ENCODE data around the gene PDE1A.

DNA sequence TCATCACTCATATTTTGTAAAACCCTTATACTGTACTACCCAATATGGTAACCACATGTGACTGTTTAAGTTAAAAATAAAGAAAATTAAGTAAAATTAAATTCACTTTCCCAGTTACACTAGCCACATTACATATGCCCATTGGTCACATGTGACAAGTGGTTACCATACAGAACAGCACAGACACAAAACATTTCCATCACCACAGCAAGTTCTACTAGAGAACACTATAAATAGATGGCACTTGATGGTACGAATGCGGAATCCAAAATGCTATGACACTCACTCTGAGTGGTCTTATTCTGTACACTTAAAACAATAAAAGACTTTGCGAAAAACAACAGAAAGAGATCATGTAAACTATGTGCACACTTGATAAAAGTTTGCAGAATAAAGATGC, 202.2 kb downstream of the PDE1A start:
- no peak for TF ChIP-seq REST (IDR thresholded peaks at IDR 0.05; ENCODE audit: low read depth, low read length)
- TF ChIP-seq RFX5 (IDR thresholded peaks at IDR 0.05; ENCODE audit: low read depth, low read length) = no peak

Measured in GM12878 (cell line).